Activated naive CD8-positive, alpha-beta T cell treated with anti-CD3 and anti-CD28 coated beads, Interleukin-2, amount 50 U/mL, for 24 hours (primary cell): Measurements from ENCODE around the gene STK39.

Source experiments
- ATAC-seq: fragments of 150-1000 bp; cut with Tn5 transposase; one replicate; pipeline ENCODE4 v1.10.0; 2021
- DNase-seq: peaks from one replicate; pipeline ENCODE4 v3.0.0; 2021
- H3K27ac Mint-ChIP-seq: one replicate; pipeline ENCODE4 v1.8.0; 2021; ENCODE audit warnings: mild to moderate bottlenecking, mixed read lengths
- H3K27me3 Mint-ChIP-seq: one replicate; pipeline ENCODE4 v1.8.0; 2021; ENCODE audit warnings: mixed read lengths
- H3K36me3 Mint-ChIP-seq: one replicate; pipeline ENCODE4 v1.8.0; 2021; ENCODE audit warnings: low read depth, mixed read lengths
- H3K4me1 Mint-ChIP-seq: one replicate; pipeline ENCODE4 v1.8.0; 2021; ENCODE audit warnings: mixed read lengths
- H3K4me3 Mint-ChIP-seq: one replicate; pipeline ENCODE4 v1.8.0; 2021; ENCODE audit warnings: mild to moderate bottlenecking, moderate library complexity, mixed read lengths
- H3K9me3 Mint-ChIP-seq: one replicate; pipeline ENCODE4 v1.8.0; 2021; ENCODE audit warnings: mixed read lengths

STK39 gene

GRCh38 chr2:167987026-167987425 is 260.4 kb downstream of the STK39 start:
- DNase-seq = no peak
- Mint-ChIP-seq H3K4me3 (no peak overlapping the region), H3K36me3 (peaks cover 19% of the 10 kb centered on the region), H3K9me3 (no peaks in the 10 kb centered on the region), H3K4me1 (no peaks in the 10 kb centered on the region), H3K27ac (no peak overlapping the region), H3K27me3 (no peaks in the 10 kb centered on the region)
- no peak for ATAC-seq

GRCh38 chr2:167986223-167986622 is 261.2 kb downstream of the STK39 start:
- no peaks in the 10 kb centered on the region for H3K27me3 Mint-ChIP-seq
- H3K9me3 Mint-ChIP-seq = no peaks in the 10 kb centered on the region
- H3K4me3 Mint-ChIP-seq = no peak overlapping the region
- peaks cover 20% of the 10 kb centered on the region for H3K36me3 Mint-ChIP-seq
- no peak overlapping the region for H3K27ac Mint-ChIP-seq
- DNase-seq (no peak), ATAC-seq (no peak)
- no peaks in the 10 kb centered on the region for H3K4me1 Mint-ChIP-seq

DNA sequence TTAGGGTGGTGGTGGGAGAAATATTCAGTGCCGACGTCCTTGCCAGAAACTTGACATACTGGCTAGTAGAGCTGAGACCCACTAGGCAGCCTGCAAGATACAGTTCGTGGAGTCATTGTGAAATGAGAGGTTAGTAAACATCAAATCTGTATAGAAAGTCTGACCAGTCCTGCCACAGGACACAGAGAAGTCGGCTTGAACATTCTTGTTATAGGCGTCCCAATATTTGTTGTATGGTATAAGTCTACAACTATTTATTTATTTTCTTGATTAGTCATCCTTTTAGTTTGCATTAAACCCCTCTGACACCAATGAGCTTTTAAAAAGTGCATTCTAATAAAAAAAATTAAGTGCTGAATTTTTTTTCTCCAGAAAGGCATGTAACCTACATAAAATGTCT is 265.4 kb downstream of the STK39 start:
- Mint-ChIP-seq H3K9me3 (no peaks in the 10 kb centered on the region), H3K27me3 (no peaks in the 10 kb centered on the region), H3K4me3 (no peak overlapping the region), H3K4me1 (no peaks in the 10 kb centered on the region), H3K36me3 (peaks cover 33% of the 10 kb centered on the region), H3K27ac (no peak overlapping the region)
- ATAC-seq (no peak), DNase-seq (no peak)

DNA sequence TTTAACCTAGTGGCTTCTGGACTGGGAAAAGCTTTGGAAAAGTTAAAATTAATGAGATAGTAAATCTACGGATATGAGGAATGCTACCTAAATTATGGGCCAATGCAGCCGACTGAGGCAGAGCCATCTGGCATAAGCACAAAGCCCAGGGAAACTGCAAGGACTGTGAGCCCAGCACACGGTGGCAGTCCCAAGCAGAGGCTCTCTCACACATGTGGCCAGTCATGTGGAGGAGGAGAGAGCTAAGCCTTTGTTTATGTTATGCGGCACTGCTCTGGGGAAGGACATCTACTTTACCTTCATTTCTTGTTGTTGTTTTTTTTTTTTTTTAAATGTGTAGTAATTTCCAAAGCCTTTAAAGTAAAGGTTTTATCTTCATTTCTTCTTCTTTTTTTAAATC is 267.0 kb downstream of the STK39 start:
- Mint-ChIP-seq H3K9me3 (peaks cover 5% of the 10 kb centered on the region), H3K36me3 (peaks cover 34% of the 10 kb centered on the region), H3K27me3 (no peaks in the 10 kb centered on the region), H3K4me1 (no peaks in the 10 kb centered on the region), H3K27ac (no peak overlapping the region), H3K4me3 (no peak overlapping the region)
- ATAC-seq (no peak), DNase-seq (no peak)

DNA sequence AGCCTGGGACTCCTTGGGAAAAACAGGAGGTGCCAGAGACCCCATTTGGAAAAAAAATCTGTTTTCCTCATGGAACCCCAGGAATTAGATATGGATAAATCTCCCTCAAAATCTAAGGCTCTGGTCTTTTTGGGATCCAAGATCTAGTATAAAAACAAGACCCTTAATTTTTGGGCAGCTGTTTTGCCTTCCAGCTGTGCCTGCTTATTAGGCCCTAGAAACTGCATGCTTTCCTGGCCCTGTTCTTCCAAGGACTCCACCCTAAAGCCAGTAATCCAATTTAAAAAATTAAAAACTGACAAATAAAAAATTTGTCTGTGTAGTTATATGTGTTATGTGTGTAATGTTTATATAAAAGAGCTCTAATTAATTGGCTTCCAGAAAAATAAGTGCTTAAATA is 274.6 kb downstream of the STK39 start:
- Mint-ChIP-seq H3K4me1 (no peaks in the 10 kb centered on the region), H3K4me3 (no peak overlapping the region), H3K27ac (no peak overlapping the region), H3K9me3 (peaks cover 27% of the 10 kb centered on the region), H3K27me3 (no peaks in the 10 kb centered on the region), H3K36me3 (peaks cover 38% of the 10 kb centered on the region)
- no peak for DNase-seq
- ATAC-seq = no peak

DNA sequence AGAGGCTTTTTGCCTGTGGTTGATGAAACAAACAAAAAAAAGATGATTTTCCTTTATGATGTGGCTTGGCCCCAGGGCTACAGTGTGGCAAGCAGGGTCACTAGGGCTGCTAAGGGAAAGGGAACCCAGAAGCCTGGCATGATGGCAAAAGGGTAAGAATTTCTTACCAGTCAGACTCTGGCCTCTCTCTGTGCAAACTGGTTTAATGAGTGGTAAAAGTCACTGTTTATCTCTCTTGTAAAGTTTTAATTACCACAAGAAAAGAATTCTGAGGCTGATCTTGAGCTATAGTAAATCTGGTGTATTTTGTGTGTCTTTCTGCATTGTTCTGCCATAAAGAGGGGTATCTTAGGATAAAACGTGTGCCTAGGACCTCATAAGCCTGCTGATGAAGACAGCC is 275.4 kb downstream of the STK39 start:
- H3K4me3 Mint-ChIP-seq = no peak overlapping the region
- H3K27me3 Mint-ChIP-seq = no peaks in the 10 kb centered on the region
- H3K36me3 Mint-ChIP-seq = peaks cover 38% of the 10 kb centered on the region
- H3K4me1 Mint-ChIP-seq = no peaks in the 10 kb centered on the region
- no peak for ATAC-seq
- no peak overlapping the region for H3K27ac Mint-ChIP-seq
- H3K9me3 Mint-ChIP-seq = peaks cover 27% of the 10 kb centered on the region
- no peak for DNase-seq

GRCh38 chr2:167966937-167967913 is 280.2 kb downstream of the STK39 start:
- DNase-seq (no peak), ATAC-seq (no peak)
- no peak overlapping the region for H3K27ac Mint-ChIP-seq
- peaks cover 29% of the 10 kb centered on the region for H3K36me3 Mint-ChIP-seq
- H3K4me1 Mint-ChIP-seq = peaks cover 7% of the 10 kb centered on the region
- H3K9me3 Mint-ChIP-seq = peaks cover 7% of the 10 kb centered on the region
- H3K4me3 Mint-ChIP-seq = no peak overlapping the region
- H3K27me3 Mint-ChIP-seq = no peaks in the 10 kb centered on the region

DNA sequence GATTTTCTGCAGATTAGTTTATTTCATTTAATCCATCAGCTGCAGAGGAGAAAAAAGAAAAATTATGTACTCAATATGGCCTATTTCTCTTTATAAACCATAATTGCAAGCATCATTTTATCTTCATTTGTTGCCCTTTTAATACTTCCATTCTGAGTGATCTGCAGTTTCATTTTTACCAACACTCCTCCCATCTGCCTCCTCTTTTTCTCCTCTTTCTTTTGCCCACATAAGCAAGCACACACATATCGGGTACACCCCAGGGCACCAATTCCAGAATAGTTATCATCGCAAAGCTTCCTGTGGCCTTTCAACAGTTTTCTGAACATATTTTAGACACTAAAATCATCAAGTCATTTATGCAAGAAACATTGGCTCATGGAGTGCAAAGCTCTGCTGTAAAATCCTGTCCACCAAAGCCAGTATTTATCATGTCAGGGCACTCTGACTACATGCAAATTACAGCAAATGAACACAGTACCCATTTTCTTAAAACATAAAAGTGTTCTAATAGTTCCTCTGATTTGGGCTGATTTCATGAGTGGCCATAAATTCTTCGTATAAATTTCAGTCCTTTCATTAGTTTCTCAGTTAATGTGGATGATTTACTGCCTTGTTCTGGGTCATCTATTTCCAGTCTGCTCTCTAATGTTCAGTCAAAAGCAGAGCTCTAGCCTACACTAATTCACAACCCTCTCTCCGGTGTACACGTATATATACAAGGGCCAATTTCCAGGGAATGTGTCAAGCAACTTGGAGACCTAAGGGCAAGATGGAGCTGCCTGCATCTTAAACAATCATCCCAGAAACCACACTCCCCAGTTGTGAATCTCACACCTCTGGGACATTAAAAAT is 281.3 kb downstream of the STK39 start:
- ATAC-seq = no peak
- no peak overlapping the region for H3K27ac Mint-ChIP-seq
- no peak overlapping the region for H3K4me3 Mint-ChIP-seq
- H3K36me3 Mint-ChIP-seq = peaks cover 29% of the 10 kb centered on the region
- H3K9me3 Mint-ChIP-seq = no peaks in the 10 kb centered on the region
- no peaks in the 10 kb centered on the region for H3K27me3 Mint-ChIP-seq
- no peak for DNase-seq
- peaks cover 7% of the 10 kb centered on the region for H3K4me1 Mint-ChIP-seq

- H3K4me3 Mint-ChIP-seq = no peak overlapping the region
- peaks cover 7% of the 10 kb centered on the region for H3K4me1 Mint-ChIP-seq
- H3K9me3 Mint-ChIP-seq = no peaks in the 10 kb centered on the region
- ATAC-seq (no peak), DNase-seq (no peak)
- no peaks in the 10 kb centered on the region for H3K27me3 Mint-ChIP-seq
- no peak overlapping the region for H3K27ac Mint-ChIP-seq
- peaks cover 24% of the 10 kb centered on the region for H3K36me3 Mint-ChIP-seq
Measured at GRCh38 chr2:167964650-167965413, 282.6 kb downstream of the STK39 start.

- Mint-ChIP-seq H3K4me1 (peaks cover 7% of the 10 kb centered on the region), H3K27me3 (no peaks in the 10 kb centered on the region), H3K9me3 (no peaks in the 10 kb centered on the region), H3K27ac (no peak overlapping the region), H3K36me3 (peaks cover 28% of the 10 kb centered on the region), H3K4me3 (no peak overlapping the region)
- DNase-seq = no peak
- no peak for ATAC-seq
Measured at GRCh38 chr2:167963899-167964649, 283.3 kb downstream of the STK39 start.

DNA sequence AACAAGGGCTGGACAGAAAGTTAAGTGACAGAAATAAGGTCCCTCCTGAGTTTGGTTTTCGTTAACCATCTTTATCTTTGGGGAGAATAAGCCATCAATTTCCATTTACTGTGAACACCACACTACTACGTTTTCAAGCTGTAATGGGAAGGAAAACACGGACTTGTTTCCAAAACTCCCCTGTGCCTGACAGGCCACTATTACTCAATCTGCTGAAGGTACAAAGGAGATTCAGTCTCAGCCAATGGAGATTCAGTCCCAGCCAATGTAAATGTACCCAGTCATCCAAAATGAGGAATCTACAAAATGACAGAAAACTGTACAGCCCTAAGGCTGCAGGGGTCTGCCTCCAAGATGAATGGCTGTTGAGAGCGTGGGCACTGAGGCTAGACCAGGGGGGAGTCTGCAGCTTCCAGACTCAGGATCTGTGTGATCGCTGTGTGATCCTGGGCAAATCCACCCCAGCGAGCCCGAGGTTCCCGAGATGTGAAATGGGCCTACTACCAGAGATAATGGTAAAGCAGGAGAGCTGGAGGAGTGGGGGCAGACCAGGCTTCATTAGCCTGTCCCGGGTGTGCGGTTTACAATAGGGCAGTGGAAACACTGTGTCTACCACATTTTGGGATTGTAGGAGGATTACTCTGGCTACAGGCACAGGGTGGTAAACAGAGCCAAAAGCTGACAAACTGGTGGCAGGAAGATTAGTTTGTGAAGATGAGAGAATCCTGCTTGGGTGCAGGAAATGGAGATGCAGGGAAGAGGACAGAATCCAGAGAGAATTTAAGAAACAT is 284.8 kb downstream of the STK39 start:
- Mint-ChIP-seq H3K36me3 (peaks cover 31% of the 10 kb centered on the region), H3K27me3 (no peaks in the 10 kb centered on the region), H3K4me1 (peaks cover 7% of the 10 kb centered on the region), H3K9me3 (no peaks in the 10 kb centered on the region), H3K4me3 (no peak overlapping the region), H3K27ac (no peak overlapping the region)
- DNase-seq (no peak), ATAC-seq (no peak)

GRCh38 chr2:167961536-167962048 is 285.8 kb downstream of the STK39 start:
- no peak for ATAC-seq
- H3K36me3 Mint-ChIP-seq = peaks cover 36% of the 10 kb centered on the region
- no peak overlapping the region for H3K27ac Mint-ChIP-seq
- no peak overlapping the region for H3K4me3 Mint-ChIP-seq
- H3K4me1 Mint-ChIP-seq = peaks cover 7% of the 10 kb centered on the region
- no peaks in the 10 kb centered on the region for H3K9me3 Mint-ChIP-seq
- no peaks in the 10 kb centered on the region for H3K27me3 Mint-ChIP-seq
- DNase-seq = no peak

- H3K27ac Mint-ChIP-seq = no peak overlapping the region
Measured at GRCh38 chr2:167960089-167960747, 287.2 kb downstream of the STK39 start.

More at GRCh38 chr2:167960089-167960747, 287.2 kb downstream of the STK39 start:
- ATAC-seq = no peak
- Mint-ChIP-seq H3K9me3 (no peaks in the 10 kb centered on the region), H3K27me3 (no peaks in the 10 kb centered on the region), H3K36me3 (peaks cover 38% of the 10 kb centered on the region), H3K4me1 (no peaks in the 10 kb centered on the region), H3K4me3 (no peak overlapping the region)
- no peak for DNase-seq
